ENCODE results near the gene GPC1.

GPC1 gene

DNA sequence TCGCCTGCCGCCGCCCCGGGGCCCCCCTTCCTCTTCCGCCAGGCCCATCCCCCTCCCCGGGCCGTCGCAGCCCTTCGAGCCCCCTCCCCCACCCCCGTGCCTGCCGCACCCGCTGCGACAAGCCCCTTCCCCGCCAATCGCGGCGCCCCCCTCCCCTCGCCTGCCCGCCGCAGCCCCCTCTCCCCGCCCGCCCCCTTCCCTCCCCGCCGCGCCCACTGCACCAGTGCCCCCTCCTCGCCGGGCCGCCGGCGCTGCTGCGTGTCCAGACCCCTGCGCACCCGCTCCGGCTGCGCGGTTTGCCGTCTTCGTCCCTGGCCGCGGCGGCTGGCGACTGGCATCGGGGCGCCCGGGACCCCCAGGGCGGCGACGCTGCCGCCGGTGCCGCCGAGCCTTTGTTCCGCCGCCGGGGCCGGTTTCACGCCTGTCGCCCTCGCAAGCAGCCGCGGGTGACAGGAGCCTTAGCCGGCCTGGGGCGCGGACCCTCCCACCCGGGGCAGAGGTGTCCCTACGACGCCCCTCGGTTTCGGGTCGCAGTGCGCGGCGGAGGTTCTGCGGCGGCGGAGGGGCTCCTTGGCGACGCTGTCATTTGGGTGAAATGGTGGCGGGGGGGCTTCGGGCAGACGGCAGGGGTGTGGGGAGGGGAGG lies 18.1 kb downstream of the GPC1 start:
- DNase-seq, result no peak
- TF ChIP-seq GATA1 (IDR thresholded peaks at IDR 0.05; ENCODE audit: low read depth, low read length) (no peak), POLR2A (IDR thresholded peaks at IDR 0.05; ENCODE audit: low read length) (no peak)

DNA sequence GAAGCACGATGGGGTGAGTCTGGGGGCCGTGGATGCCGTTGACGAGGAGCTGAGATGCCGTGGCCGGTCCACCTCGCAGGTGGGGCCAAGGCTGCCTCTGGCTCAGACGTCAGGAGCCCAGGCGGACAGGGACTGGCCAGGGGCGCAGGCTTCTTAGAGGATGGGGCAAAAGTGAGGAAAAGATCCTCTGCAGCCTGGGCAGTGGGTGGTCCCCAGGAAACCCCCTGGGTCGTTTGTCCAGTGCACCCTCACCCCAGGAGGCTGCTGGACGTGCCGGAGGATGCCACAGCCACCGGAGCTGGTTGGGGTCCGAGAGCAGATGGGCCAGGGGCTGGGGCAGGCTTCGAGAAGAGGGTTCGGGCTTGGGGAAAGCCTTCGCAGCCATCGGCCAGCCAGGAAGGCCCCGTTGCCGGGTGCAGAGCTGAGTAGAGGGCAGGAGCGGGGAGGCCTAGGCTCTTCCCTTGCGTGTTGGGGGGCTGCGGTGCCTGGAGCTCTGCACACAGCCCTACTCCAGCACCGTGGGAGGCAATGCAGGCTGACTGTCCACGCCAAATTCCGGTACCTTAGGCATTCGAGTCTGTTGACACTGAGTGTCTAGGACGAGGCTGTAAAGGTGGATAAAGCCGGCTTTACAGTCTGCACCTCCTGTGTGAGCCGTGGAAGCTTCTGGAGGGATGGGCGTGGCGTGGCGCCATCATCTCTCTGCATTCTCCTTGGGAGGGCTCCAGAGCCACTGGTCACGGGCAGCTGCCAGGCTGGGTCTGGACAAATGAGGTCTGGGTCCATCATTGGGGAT lies 18.8 kb downstream of the GPC1 start:
- no peak for DNase-seq
- TF ChIP-seq GATA1 (IDR thresholded peaks at IDR 0.05; ENCODE audit: low read depth, low read length), result no peak
- no peak for TF ChIP-seq POLR2A (IDR thresholded peaks at IDR 0.05; ENCODE audit: low read length)

DNA sequence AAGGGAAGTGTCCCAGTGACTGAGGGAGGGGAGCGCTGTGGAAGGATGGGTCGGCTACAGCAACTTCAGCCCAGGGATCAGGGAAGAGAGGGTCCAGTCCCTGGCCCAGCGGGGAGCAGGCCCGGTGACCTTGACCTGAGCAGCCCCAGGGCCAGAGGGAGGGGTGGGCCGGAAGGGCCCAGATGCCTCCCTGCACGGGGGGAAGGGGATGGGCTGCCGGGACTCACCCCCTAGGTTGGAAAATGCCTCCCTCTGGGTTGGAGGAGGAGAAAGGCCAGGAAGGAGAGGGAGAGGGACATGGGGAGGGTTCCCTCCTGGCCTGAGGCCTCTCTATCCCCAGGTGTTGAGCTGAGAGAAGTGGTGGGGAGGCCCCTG lies 19.8 kb downstream of the GPC1 start:
- DNase-seq, result no peak
- TF ChIP-seq GATA1 (IDR thresholded peaks at IDR 0.05; ENCODE audit: low read depth, low read length), result no peak

DNA sequence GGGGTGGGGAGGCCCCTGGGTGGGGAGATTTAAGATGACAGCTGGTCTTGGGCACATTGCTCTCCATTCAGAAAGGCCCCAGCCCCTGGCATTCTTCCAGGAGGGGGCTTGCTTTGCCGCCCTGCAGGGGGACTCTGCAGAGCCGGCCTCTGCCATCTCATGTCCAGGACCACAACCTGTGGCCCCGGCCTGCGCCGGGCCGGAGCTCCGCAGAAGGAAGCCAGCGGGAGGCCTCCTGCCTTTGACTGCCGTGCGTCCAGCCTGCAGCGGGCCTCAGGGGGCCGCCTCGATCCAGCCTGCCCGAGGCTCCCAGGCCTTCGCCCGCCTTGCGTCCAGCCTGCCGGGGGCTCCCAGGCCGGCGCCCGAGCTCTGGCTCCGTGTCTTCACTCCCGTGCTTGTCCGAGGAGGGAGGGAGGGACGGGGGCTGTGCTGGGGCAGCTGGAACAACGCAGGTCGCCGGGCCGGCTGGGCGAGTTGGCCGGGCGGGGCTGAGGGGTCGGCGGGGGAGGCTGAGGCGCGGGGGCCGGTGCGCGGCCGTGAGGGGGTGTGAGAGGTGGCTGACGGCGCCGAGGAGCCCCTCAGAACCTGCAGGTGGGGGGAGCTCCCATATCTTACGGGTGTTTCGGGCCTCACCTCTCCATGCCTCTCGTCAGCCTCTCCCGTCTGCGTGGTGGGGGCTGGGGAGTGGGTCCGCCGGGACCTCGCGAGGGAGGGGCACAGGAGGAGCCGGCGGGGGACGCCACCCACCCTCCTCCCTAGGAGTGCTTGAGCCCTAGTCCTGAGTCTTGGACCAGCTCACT lies 20.4 kb downstream of the GPC1 start:
- DNase-seq, result no peak
- no peak for TF ChIP-seq GATA1 (IDR thresholded peaks at IDR 0.05; ENCODE audit: low read depth, low read length)
- no peak for TF ChIP-seq POLR2A (IDR thresholded peaks at IDR 0.05; ENCODE audit: low read length)

DNA sequence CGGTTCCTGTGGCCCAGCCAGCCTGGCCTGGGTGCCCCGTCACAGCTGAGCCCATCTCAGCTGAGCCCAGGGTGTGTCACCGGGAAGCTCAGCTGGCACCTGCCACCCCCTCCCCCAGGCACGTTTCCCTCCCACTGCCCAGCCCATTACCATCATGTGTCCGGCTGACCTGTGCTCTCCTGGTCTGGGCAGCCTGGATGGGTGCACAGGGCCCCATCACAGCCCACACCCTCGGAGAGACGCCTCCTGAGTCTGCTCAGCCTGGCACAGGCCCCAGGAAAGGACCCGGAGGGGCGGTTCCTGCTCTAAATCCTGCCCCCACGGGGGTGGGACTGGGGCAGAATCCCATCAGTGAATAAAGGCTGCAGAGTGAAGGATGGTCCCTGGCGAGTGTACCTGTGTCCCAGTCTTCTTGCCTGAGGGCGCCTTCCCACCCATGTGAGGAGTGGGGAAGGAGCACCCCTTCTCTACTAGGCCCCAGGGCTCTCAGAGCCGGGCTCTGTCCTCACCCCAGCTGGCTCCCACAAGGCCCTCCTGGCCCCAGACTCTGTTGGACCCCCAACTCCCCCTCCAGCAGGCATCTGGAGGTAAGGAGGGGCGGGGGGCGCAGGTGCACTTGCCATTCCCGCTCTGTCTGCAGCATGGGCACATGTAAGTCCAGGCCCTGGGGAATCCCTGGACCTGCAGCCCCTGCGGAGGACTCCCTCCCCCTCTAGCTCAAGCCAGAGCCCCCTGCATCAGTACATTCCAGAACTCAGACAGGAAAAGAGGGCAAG lies 21.2 kb downstream of the GPC1 start:
- TF ChIP-seq GATA1 (IDR thresholded peaks at IDR 0.05; ENCODE audit: low read depth, low read length), result no peak
- no peak for TF ChIP-seq POLR2A (IDR thresholded peaks at IDR 0.05; ENCODE audit: low read length)
- DNase-seq, result no peak

DNA sequence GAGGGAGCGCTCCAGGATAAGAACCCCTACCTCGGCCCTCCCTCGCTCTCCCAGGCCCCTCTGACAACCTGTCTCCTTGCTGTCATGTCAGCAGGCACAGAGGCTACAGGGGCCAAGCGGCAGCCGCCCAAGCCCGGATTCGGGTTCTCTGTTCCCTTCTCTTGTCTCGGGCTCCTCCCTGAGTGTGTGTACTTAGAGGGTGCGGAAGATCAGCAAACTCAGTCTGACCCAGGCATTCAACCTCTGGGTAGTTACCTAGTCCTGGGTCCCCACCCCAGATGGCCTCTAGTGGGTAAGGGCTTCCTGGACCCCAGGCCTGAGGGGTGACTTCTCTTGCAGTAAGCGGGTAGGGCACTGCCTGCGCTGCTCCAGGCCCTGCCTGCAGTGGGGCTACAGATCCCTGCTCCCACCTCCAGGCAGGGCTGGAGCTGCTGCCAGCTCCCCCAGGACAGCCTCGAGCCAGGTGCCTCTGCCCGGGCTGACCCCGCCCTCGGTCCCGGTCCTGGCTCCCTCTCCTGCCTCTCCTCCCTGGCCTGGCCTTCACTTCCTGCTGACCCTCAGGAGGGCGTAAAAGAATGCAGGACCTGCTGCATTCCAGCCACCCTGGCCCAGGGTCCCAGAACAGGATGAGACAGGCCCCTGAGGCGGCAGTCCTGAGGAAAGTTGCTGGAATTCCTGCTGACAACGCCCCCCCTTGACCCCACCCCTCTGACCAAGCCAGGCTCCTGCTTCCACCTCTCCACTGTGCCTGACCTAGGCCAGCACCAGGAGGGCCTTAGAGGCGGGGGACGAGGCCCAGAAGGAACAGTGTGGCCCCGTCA lies 22.0 kb downstream of the GPC1 start:
- DNase-seq, result no peak
- TF ChIP-seq POLR2A (IDR thresholded peaks at IDR 0.05; ENCODE audit: low read length), result no peak
- no peak for TF ChIP-seq GATA1 (IDR thresholded peaks at IDR 0.05; ENCODE audit: low read depth, low read length)

DNA sequence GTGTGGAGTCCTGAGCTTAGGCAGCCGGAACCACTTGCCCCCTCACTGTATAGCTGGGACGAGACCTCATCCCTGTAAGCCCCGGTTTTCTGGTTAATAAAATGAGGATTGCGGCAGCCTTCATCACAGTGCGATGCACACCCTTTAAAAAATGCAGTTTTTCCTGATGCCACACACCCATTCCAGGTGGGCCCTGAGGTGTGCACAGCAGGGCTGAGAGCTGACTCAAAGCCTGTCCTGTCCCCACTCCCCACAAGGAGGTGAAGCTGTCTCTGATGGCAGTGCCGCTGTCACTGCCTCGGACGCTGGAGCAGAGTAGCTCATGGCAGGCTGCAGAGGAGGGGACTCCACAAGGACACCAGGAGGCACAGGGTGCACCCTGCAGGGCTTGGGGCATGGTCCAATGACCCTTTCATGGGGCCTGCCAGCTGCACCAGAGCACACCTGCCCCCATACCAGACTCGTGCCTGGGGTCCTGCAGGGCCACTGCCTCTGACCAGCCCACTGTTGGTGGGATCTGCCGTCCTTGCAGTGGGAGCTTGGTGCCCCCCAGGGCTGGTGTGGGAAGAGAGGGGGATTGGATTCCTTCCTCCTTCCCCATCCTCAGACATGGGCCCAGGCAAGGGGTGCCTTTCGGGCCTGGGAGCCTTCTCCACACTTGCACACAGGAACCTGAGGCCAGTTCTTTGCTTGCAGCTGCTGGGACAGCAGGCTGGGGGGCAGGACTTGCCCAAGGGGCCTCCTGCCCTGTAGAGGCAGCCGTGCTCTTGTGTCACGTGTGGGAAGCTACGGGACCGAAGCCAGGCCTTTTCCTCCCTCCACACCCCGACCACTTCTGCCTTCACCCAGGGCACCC lies 22.8 kb downstream of the GPC1 start:
- TF ChIP-seq POLR2A (IDR thresholded peaks at IDR 0.05; ENCODE audit: low read length) (no peak), GATA1 (IDR thresholded peaks at IDR 0.05; ENCODE audit: low read depth, low read length) (no peak)
- no peak for DNase-seq

DNA sequence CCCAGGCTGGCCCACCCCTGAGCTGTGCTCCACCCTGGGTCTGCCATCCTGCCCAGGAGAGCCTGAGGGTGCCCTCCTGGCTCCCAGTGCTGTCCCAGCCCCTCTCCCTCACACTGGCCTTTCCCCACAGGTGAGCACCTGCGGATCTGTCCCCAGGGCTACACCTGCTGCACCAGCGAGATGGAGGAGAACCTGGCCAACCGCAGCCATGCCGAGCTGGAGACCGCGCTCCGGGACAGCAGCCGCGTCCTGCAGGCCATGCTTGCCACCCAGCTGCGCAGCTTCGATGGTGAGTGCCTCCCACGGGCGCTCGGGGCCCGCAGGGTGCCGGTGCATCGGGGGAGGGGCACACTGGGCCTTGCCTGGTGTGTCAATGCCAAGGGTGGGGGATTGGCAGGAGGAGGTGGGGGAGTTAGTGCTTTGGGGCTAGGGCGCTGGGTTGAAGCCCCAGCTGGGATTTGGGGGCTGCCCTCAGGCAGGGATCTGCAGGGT lies 23.5 kb downstream of the GPC1 start:
- TF ChIP-seq POLR2A (IDR thresholded peaks at IDR 0.05; ENCODE audit: low read length) (no peak), GATA1 (IDR thresholded peaks at IDR 0.05; ENCODE audit: low read depth, low read length) (no peak)
- DNase-seq, result no peak

DNA sequence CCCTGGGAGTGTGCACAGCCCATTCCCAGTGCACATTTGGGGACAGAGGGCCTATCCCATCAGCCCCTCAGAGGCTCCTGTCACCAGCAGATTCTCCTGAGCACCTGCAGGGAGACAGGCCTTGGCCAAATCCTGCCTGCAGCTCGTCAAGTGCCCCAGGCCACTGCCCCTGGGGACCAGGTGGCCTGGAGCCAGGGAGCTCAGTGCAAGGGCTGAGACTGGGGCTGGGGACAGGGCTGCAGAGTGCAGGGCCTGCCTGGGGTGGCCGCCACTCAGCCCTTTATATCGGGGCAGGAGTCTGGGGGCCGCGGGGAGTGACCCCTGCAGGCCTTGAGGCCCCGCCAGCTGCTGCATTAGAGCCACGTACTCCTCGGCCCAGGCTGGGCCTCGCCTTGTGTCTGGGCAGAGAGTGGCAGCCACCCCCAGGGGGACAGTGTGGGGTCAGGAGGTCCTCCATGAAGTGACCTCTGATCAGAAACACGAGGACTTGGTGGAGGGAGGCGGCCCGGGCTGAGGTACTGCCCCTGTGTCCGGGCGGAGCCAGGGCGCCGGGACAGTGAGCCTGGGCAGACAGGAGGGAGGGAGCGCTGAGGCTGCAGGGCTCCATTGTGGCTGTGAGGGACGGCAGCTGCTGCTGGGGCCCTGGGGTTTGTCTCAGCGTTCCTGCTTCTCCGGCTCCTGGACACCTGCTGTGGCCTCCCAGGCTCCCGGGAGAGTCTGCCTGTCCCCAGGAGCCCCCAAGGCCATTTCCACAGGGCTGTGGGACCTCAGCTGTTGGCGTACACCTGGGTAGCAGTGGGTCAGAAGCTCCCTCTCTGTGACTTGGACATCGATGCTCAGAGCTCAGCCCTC lies 24.2 kb downstream of the GPC1 start:
- DNase-seq, result no peak
- TF ChIP-seq POLR2A (IDR thresholded peaks at IDR 0.05; ENCODE audit: low read length) (no peak), GATA1 (IDR thresholded peaks at IDR 0.05; ENCODE audit: low read depth, low read length) (no peak)

DNA sequence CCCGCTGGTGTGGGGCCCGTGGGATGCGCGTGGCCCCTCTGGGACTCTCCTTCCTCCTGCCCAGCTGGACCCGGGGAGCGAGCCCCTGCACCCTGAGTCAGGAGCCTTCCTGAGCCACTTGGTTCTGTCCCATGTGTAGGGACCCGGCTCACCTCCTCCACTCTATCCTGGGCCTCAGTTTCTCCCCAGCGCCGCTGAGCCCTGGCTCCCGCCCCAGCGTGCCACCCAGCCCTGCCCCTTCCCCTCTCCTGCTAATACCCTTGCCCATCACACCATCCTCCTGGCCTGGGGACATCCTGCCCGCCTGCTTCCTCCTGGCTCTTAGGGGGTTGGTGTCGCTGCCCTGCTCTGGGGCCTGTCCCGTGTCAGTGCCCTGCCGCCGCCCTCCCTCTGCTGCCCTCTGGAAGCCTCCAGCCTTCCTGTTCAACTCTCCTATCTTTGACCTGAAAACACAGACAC lies 24.8 kb downstream of the GPC1 start:
- no peak for DNase-seq

DNA sequence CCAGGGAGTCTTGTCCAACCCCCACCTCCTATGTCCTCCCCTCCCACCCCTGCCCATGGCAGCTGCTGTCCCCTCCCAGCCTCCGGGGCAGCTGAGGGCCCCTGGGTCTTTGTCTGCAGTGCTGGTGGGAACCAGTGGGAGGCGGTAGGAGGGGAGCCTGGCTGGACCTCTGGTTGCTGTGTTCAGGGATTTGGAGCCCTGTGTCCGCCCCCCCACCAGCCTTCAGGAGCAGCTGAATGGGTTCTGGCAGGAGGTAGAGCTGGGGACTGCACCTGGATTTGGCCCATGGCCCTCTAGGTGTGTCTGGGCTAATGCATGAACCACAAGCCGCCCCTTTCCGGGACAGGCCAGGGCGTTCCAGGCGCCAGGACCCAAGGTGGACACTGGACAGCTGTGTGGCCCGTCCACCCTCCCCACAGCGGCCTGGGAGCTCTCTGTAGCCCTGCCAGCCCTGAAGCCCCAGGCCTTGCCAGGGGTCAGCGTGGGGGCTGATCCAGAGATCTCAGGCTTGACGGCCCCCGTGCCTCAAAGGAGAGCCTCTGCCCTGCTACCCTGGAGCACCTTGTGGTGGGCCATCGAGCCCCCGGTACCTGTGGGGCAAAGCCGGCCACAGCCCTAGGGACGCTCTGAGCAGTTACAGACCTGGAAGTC lies 25.4 kb downstream of the GPC1 start:
- TF ChIP-seq POLR2A (IDR thresholded peaks at IDR 0.05; ENCODE audit: low read length) (no peak), GATA1 (IDR thresholded peaks at IDR 0.05; ENCODE audit: low read depth, low read length) (no peak)

More for the DNA sequence above, 24.8 kb downstream of the GPC1 start:
- TF ChIP-seq POLR2A (IDR thresholded peaks at IDR 0.05; ENCODE audit: low read length) (no peak), GATA1 (IDR thresholded peaks at IDR 0.05; ENCODE audit: low read depth, low read length) (no peak)

More for the DNA sequence above, 25.4 kb downstream of the GPC1 start:
- DNase-seq, result no peak

Measured in erythroblast (primary cell).